ENCODE data around the gene ARHGEF6.
"Not testable (repeated sequence)": the region's sequence is repeated elsewhere in the genome, so short reads cannot be mapped to it uniquely, and the experiment has no call there.

The ARHGEF6 gene

DNA sequence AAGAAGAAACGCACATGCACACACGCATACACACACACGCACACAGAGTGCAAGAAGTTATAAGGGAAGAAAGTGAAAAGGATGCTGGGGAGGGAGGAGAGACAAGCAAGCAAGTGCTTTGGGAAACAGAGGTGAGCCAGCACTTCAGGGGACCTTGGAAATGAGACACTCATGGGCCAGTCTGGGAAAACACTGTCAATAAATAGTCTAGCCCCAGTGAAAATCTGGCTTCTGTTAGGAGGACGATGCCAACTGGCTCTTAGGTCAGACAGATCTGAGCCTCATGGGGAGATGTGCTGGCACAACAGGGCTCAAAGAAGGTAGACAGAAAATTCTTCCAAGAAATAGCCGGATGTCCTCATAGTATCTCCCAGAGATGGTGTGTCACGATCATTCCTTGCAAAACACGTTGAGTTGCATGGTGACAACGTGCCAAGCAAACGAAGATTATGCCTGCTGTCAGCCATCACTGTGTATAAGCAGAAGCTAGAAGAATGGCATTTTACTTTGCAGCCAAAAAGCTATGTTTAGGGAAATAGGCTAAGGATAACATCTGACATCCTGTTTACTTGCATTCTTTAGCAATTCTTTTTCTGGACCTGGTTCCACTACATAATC, 557 bp upstream of the ARHGEF6 start:
- DNase-seq = peak; percentile 10

- DNase-seq = no peak
Observed at GRCh38 chrX:136780241-136780640, 491 bp downstream of the ARHGEF6 start.

GRCh38 chrX:136779346-136779781, 1.4 kb downstream of the ARHGEF6 start:
- peak; percentile 28 for DNase-seq

- no peak for DNase-seq
Observed at GRCh38 chrX:136778916-136779315, 1.8 kb downstream of the ARHGEF6 start.

DNA sequence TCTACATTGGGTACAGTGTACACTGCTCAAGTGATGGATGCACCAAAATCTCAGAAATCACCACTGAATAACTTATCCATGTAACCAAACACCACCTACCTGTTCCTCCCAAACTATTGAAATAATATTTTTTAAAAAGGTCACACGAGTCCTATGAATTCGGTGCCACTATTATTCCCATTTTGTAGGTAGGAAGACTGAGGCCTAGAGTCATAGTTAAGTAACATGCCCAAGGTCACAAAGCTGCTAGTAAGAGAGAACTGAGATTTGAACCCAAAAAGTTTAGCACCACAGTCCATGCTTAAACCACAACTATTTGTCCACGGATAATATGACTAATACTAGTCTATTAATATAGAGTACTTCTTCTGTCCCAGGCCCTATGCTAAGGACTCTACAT, 2.7 kb downstream of the ARHGEF6 start:
- no peak for DNase-seq

DNA sequence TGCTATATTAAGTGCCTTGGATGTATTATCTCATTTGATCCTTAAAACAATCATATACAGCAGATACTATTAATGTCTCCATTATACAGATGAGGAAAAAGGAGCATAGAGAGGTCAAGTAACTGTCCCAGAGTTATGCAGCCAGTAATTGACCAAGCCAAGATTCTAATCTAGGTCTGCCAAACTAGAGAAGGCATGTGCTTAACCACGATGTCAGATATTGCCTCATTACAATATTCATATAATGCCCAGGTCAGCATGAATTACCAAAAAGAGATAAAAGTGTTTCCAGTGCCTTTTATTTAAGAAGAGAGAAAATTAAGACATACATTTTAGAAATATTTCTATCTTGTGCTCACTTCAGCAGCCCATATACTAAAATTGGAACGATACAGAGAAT, 7.1 kb downstream of the ARHGEF6 start:
- no peak for DNase-seq

DNA sequence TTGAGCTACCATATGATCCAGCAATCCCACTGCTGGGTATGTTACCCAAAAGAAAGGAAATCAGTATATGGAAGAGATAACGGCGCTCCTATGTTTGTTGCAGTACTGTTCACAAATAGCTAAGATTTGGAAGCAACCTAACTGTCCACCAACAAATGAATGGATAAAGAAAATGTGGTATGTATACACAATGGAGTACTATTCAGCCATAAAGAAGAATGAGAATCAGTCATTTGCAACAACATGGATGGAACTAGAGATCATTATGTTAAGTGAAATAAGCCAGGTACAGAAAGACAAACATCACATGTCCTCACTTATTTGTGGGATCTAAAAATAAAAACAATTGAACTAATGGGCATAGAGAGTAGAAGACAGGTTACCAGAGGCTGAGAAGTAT, 8.9 kb downstream of the ARHGEF6 start:
- DNase-seq = not testable (repeated sequence)

- peak; percentile 65 for DNase-seq
Observed at GRCh38 chrX:136768469-136769084, 12.2 kb downstream of the ARHGEF6 start.

DNA sequence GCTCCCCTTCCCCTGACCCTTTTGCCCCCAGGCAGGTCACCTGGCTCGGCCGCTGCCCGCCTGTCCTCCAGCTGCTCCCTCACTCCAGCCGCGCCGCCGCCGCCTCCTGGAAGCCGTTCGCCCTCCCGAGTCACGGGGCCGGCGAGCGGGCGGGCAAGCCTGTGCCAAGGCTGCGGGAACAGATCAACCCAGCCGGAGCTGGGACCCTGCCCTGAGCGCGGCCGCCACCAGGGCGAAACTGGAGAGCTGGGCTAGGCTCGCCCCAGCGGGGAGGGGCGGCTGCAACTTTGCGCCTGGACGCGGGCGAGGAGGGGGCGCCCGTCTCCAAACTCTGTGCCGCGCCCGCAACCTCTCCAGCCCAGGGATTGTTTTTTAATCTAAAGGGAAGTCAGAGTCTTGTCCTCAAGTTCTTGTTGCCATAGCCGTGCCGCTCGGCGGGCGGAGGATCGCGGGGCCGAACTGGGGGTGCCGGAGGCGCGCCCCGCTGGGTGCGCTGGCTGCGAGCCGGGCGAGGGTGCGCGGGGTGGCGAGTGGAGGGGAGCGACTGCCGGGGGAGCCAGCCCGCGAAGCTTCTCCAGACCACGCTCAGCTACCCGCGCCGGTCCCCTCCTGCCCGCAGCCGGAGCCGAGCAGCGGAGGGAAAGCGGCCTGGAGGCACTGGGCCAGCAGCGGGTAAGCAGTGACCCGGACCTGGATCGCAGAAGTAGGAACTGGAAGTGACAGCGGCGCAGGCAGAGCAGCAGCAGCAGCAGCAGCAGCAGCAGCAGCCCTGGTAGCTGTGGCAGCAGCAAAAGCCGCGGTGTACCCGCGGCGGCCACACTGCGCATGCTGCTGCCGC, 13.4 kb downstream of the ARHGEF6 start:
- peak; percentile 64 for DNase-seq

GRCh38 chrX:136766785-136767103, 14.0 kb downstream of the ARHGEF6 start:
- DNase-seq = no peak

DNA sequence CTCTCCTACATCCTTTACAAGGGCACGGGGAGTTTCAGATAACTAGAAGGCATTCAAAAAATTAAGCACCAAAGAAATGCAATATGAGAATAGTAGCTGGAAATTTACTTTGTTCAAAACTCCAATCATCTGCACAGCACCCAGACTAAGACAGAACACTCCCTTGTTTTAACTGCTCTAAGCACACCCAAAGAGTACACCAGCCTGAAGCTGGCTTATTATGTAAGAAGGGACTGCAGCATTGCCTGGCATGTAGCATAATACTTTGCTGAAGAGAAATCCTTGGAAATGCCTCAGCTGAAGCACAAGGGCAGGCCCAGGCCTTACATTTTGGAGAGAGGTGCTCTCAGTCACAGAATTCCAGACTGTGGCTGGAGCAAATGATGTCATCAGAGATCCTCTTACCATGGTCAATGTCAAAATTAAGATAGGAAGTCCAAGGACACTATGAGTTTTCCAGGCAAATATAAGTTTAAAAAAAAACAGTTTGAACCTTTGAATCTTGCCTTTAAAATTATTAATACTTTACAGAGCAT, 14.8 kb downstream of the ARHGEF6 start:
- DNase-seq = no peak

DNA sequence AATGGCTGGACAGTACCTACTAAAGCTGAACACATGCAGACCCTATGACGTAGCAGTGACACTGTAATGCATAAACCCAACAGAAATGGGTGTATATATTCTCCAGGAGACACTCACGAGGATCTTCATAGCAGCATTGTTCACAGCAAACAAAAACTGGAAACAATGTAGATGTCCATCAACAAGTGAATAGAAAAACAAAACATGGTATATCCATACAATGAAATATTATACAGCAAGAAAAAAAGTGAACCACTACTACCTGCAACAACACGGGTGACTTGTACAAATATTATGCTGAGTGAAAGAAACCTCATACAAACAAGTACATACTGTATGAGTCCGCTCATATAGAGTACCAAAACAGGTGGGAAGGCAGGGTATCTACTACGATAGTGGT, 16.5 kb downstream of the ARHGEF6 start:
- no peak for DNase-seq

- peak; percentile 18 for DNase-seq
Observed at GRCh38 chrX:136762820-136763452, 17.8 kb downstream of the ARHGEF6 start.

- no peak for DNase-seq
Observed at GRCh38 chrX:136761421-136761820, 19.3 kb downstream of the ARHGEF6 start.

DNA sequence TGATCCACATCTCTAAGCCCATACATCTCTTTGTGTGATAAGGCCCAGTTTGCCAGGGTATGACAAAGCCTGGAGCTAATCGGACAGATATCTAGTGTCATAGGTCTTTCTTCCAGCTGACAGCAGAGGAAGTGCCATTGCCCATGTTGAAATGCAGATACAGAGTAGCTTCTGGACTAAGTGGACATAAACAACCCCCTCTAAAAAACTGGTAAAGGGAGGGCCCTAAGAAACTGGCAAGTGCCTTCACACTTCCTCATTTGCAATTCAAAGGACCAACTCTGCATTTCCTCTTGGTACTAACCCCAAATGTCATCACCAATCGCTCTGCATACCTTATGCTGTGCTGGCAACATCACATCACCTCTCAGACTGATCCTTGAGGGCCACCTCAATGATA, 20.8 kb downstream of the ARHGEF6 start:
- peak; percentile 27 for DNase-seq

GRCh38 chrX:136755411-136755810, 25.3 kb downstream of the ARHGEF6 start:
- DNase-seq = no peak

- DNase-seq = peak; percentile 58
Observed at GRCh38 chrX:136754651-136755050, 26.1 kb downstream of the ARHGEF6 start.

DNA sequence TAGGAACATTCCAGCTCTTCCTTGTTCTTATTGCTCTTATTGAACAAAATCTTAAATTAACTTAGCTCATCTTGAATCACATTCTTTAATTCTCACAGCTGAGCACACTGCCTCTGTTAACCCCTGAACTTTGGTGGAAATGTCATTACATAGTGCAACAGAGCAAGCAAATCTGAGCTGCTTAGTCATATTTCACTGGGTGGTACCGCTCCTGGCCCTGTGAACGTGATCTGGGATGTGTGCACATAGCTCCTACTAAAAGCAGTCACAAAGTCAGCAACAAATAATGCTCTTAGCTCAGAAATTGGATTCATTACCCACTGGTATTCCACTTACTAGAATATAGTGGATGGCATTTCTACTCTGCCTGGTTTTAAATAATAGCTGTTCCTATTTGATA, 27.9 kb downstream of the ARHGEF6 start:
- no peak for DNase-seq

- no peak for DNase-seq
Observed at GRCh38 chrX:136752346-136752745, 28.4 kb downstream of the ARHGEF6 start.

DNA sequence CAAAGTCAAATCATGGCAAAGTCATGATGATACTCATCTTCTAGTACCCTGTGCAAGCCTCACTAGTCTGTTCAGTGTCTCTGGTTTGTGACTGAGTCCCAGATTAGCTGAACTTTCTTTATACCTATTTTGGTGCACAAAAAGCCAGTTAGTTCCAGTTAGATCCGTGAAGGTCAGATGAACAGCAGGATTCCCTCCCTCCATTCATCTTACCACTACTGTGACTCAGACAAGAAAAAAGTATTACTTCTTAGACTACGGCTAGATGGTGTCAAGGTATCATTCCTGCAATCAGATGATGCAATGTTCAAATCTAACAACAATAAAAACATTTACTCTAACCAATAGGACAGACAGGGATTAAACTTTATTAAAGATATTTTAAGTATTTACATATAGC, 30.4 kb downstream of the ARHGEF6 start:
- no peak for DNase-seq

DNA sequence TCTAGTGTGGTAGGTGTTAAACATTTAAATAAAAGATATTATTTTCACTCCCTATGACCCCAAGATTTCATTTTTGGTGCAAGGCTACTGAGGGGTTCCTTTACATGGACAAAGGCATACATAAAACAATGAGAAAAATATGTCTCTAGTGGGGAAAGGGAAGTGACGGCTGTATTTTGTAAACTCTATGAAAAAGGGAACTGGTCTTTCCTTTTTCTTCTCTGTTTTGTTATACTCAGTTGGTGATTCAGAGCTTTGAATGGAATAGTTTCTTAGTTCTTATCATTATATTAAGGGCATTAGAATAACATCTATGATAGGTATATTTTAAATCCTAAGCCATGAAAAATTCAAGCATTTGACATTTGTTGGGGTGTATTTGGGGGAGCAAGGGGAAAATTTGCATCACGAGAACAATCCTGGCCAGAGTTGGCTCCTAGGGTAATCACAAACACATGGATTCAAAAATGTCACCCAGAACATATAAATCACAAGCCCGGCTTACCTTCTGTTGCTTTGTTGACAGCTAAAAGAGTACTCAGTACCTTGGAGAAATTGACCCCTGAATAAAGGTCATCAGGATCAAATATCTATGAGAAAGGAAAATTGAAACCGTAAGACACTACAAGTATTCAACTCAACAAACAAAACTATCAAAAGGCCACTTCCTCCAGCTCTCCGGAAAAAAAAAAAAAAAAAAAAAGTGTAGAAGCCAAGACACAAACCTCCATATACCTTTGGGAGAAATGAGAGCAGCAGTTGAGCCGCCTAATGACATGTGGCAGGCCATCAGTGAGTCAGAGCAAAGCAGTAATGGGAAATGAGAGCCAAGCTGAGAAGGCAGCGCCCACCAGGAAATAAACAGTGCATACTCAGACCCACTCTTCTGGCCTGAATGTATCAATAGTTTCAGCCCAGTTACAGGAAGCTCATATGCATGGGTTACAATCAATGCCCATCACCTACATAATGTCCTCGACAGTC, 33.4 kb downstream of the ARHGEF6 start:
- peak; percentile 39 for DNase-seq

All from CD4-positive, alpha-beta T cell treated with Interleukin-17A for 4 hours (primary cell).